HG03196 (cell line): ENCODE data around the gene ANGPTL2.

Experiments used
- ATAC-seq: cut with Tn5 transposase; IDR thresholded peaks from one replicate; pipeline ENCODE4 v1.9.1; 2021; ENCODE audit not compliant: unreplicated experiment

The ANGPTL2 gene

GRCh38 chr9:127097683-127098082, 24.8 kb downstream of the ANGPTL2 start:
- no peak for ATAC-seq

GRCh38 chr9:127096208-127096607, 26.2 kb downstream of the ANGPTL2 start:
- no peak for ATAC-seq

- ATAC-seq = no peak
Measured at GRCh38 chr9:127095411-127095810, 27.0 kb downstream of the ANGPTL2 start.

- no peak for ATAC-seq
Measured at GRCh38 chr9:127093319-127094020, 29.0 kb downstream of the ANGPTL2 start.

GRCh38 chr9:127092041-127092608, 30.3 kb downstream of the ANGPTL2 start:
- ATAC-seq = no peak

GRCh38 chr9:127091526-127091925, 30.9 kb downstream of the ANGPTL2 start:
- no peak for ATAC-seq

- ATAC-seq = no peak
Measured at GRCh38 chr9:127090341-127090985, 32.0 kb downstream of the ANGPTL2 start.

GRCh38 chr9:127089631-127090081, 32.8 kb downstream of the ANGPTL2 start:
- ATAC-seq = no peak

- ATAC-seq = no peak
Measured at GRCh38 chr9:127088724-127089615, 33.5 kb downstream of the ANGPTL2 start.

- ATAC-seq = no peak
Measured at GRCh38 chr9:127087836-127088235, 34.6 kb downstream of the ANGPTL2 start.

- no peak for ATAC-seq
Measured at GRCh38 chr9:127087411-127087810, 35.0 kb downstream of the ANGPTL2 start.

- no peak for ATAC-seq
Measured at GRCh38 chr9:127086771-127087170, 35.7 kb downstream of the ANGPTL2 start.

GRCh38 chr9:127085186-127085585, 37.2 kb downstream of the ANGPTL2 start:
- ATAC-seq = no peak

GRCh38 chr9:127084076-127085039, 38.1 kb downstream of the ANGPTL2 start:
- no peak for ATAC-seq

GRCh38 chr9:127083138-127083980, 39.1 kb downstream of the ANGPTL2 start:
- no peak for ATAC-seq

GRCh38 chr9:127081250-127082185, 40.9 kb downstream of the ANGPTL2 start:
- no peak for ATAC-seq

GRCh38 chr9:127079446-127080140, 42.8 kb downstream of the ANGPTL2 start:
- ATAC-seq = no peak

- no peak for ATAC-seq
Measured at GRCh38 chr9:127078988-127079387, 43.4 kb downstream of the ANGPTL2 start.
